GM23338 (cell line): ENCODE data around the gene OR6C1. TPM values are rescaled to one million over a fixed set of nuclear protein-coding genes. Genes with fewer than 3 reads are reported as not detected.

Experiments used
- ATAC-seq: fragments of 200-7000 bp; cut with Tn5 transposase; 3 replicates; pipeline ENCODE4 v1.9.1; 2020
- DNase-seq: peaks from one replicate; pipeline ENCODE4 v3.0.0-alpha.2; 2015; ENCODE audit warnings: low spot score
- H2AFZ ChIP-seq: fragments of 200-600 bp; sonication (generic); 2 replicates; pipeline ENCODE4 v1.8.0; 2016; ENCODE audit warnings: antibody characterized with exemption, mild to moderate bottlenecking, moderate library complexity
- H3F3A ChIP-seq: fragments of 200-600 bp; sonication (generic); replicated peaks from 2 replicates; pipeline ENCODE4 v1.8.0; 2017; ENCODE audit warnings: antibody characterized with exemption, mixed run types, low read depth
- H3K27ac ChIP-seq: fragments of 200-600 bp; sonication (generic); 2 replicates; pipeline ENCODE4 v1.6.1; 2016; ENCODE audit warnings: low read depth
- H3K27me3 ChIP-seq: fragments of 200-600 bp; sonication (generic); 2 replicates; pipeline ENCODE4 v1.8.0; 2016; ENCODE audit warnings: mild to moderate bottlenecking, mixed run types, moderate library complexity; ENCODE audit not compliant: insufficient read depth
- H3K36me3 ChIP-seq: fragments of 200-600 bp; sonication (generic); 2 replicates; pipeline ENCODE4 v1.8.0; 2016; ENCODE audit warnings: mild to moderate bottlenecking; ENCODE audit not compliant: insufficient read depth
- H3K4me1 ChIP-seq: fragments of 200-600 bp; sonication (generic); 2 replicates; pipeline ENCODE4 v1.8.0; 2016; ENCODE audit warnings: mild to moderate bottlenecking, moderate library complexity; ENCODE audit not compliant: insufficient read depth
- H3K4me2 ChIP-seq: fragments of 200-600 bp; sonication (generic); 2 replicates; pipeline ENCODE4 v1.7.1; 2017; ENCODE audit warnings: mixed run types
- H3K4me3 ChIP-seq: fragments of 200-600 bp; sonication (generic); 2 replicates; pipeline ENCODE4 v1.6.1; 2016; ENCODE audit warnings: mixed run types
- H3K79me2 ChIP-seq: fragments of 200-600 bp; sonication (generic); replicated peaks from 2 replicates; pipeline ENCODE4 v1.8.0; 2017; ENCODE audit warnings: mild to moderate bottlenecking; ENCODE audit not compliant: insufficient read depth
- H3K9me2 ChIP-seq: fragments of 200-600 bp; sonication (generic); 2 replicates; pipeline ENCODE4 v1.8.0; 2017; ENCODE audit not compliant: insufficient read depth
- H4K20me1 ChIP-seq: fragments of 200-600 bp; sonication (generic); replicated peaks from 2 replicates; pipeline ENCODE4 v1.8.0; 2017; ENCODE audit warnings: mild to moderate bottlenecking; ENCODE audit not compliant: insufficient read depth
- H3K27ac Mint-ChIP-seq: 2 replicates; pipeline ENCODE4 v1.8.0; 2020; ENCODE audit warnings: inconsistent platforms, mild to moderate bottlenecking, moderate library complexity, mixed read lengths
- H3K27me3 Mint-ChIP-seq: 3 replicates; pipeline ENCODE4 v1.8.0; 2022; ENCODE audit warnings: low read depth, mild to moderate bottlenecking, moderate library complexity, mixed read lengths, inconsistent platforms; ENCODE audit not compliant: insufficient read depth, poor library complexity
- H3K36me3 Mint-ChIP-seq: 3 replicates; pipeline ENCODE4 v1.8.0; 2021; ENCODE audit warnings: low read depth, mild to moderate bottlenecking, inconsistent platforms, moderate library complexity, mixed read lengths
- H3K4me1 Mint-ChIP-seq: 3 replicates; pipeline ENCODE4 v1.8.0; 2020; ENCODE audit warnings: mild to moderate bottlenecking, inconsistent platforms, mixed read lengths
- H3K4me3 Mint-ChIP-seq: 3 replicates; pipeline ENCODE4 v1.8.0; 2021; ENCODE audit warnings: moderate library complexity, mild to moderate bottlenecking, inconsistent platforms, mixed read lengths
- H3K9me3 Mint-ChIP-seq: 3 replicates; pipeline ENCODE4 v1.8.0; 2020; ENCODE audit warnings: moderate library complexity, mild to moderate bottlenecking, inconsistent platforms, mixed read lengths
- CREB1 ChIP-seq: fragments of 250-450 bp; sonication (Bioruptor Pico); IDR thresholded peaks from 2 replicates; pipeline ENCODE4 v1.5.0; 2020; ENCODE audit warnings: low read depth, mild to moderate bottlenecking, moderate library complexity
- EZH2phosphoT487 ChIP-seq: fragments of 200-600 bp; sonication (generic); IDR thresholded peaks from one replicate; pipeline ENCODE4 v1.8.1; 2018; ENCODE audit warnings: antibody characterized with exemption; ENCODE audit not compliant: unreplicated experiment
- NANOG ChIP-seq: IDR thresholded peaks from 2 replicates; pipeline ENCODE4 v1.6.1; 2016; ENCODE audit warnings: antibody characterized with exemption, borderline replicate concordance
- POLR2AphosphoS5 ChIP-seq: IDR thresholded peaks from 2 replicates; pipeline ENCODE4 v1.6.1; 2016; ENCODE audit warnings: antibody characterized with exemption, low read depth
- REST ChIP-seq: IDR thresholded peaks from one replicate; pipeline ENCODE4 v1.6.1; 2018; ENCODE audit warnings: antibody characterized with exemption; ENCODE audit not compliant: unreplicated experiment
- STAT1 ChIP-seq: IDR thresholded peaks from one replicate; pipeline ENCODE4 v1.6.1; 2016; ENCODE audit warnings: antibody characterized with exemption; ENCODE audit not compliant: unreplicated experiment
- ZNF331 ChIP-seq: fragments of 250-450 bp; sonication (Bioruptor Pico); IDR thresholded peaks from 2 replicates; pipeline ENCODE4 v1.5.0; 2020; ENCODE audit warnings: low read depth, mild to moderate bottlenecking, moderate library complexity
- ZNF462 ChIP-seq: fragments of 250-450 bp; sonication (Bioruptor Pico); IDR thresholded peaks from 2 replicates; pipeline ENCODE4 v1.5.0; 2020; ENCODE audit warnings: mild to moderate bottlenecking, moderate library complexity
- polyA plus RNA-seq: library from polyadenylated mRNA; unstranded; fragments of >200 nt; fragmentation: Nextera tagmentation; extraction: Ambion mirVana; gene quantifications from 2 replicates; pipeline ENCODE4 v1.2.1, GENCODE V29; 2016
- total RNA-seq: library from RNA; depleted of rRNA; stranded (reverse); fragments of >200 nt; shearing (Covaris generic); gene quantifications from 2 replicates; pipeline ENCODE4 v1.2.3, GENCODE V29; 2014
- TF ChIP-seq, protein P1 (sequence below): IDR thresholded peaks from 2 replicates; pipeline ENCODE4 v1.6.1; 2016; ENCODE audit warnings: antibody characterized with exemption

The OR6C1 gene
- total and polyA plus RNA-seq, 2 experiments from 2014 or later = not detected

DNA sequence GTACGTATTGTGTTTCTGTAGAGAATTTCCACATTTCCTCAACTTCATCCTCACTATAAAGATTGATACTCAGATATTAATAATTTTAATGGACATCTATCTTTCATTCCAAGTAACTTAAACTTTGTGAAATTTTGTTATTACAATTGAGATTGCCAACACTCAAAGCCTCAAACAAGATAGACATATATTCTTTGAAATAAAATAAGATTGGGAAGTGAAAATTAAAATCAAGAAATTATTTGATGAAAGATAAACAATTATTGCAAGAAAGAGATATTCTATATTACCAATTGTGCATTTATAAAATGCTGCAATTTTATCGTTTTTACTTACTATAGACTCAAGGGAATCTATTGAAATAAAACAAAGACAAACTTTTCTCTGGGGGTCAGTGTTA, 17.7 kb upstream of the OR6C1 start, which contains the start of gene OR6C6 (continued):
- no peak for TF ChIP-seq ZNF462

DNA sequence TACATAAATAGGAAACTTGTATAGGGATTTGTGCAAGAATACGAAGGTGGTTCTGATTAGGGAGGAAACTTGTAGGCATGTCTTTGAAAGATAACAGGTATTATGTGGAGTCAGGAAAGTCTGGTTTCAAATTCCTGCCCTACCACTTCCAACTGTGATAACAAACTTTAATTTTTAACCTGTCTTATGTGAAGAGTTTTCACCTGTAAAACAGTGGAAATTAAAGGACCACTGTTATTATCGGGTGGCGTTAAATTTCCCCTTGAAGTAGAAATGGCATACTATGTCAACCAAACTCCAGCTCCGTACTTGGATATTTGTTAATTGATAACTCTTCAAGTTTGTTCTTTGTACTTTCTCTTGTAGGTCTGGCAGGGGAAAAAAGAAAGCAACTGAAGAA, 6.1 kb downstream of the OR6C1 start:
- H3K4me1 ChIP-seq = no peaks in the 10 kb centered on the region
- no peaks in the 10 kb centered on the region for H3K79me2 ChIP-seq
- H3K27me3 ChIP-seq = no peaks in the 10 kb centered on the region
- Mint-ChIP-seq H3K4me1 (no peaks in the 10 kb centered on the region), H3K27ac (no peak overlapping the region), H3K36me3 (no peaks in the 10 kb centered on the region), H3K27me3 (no peaks in the 10 kb centered on the region), H3K9me3 (no peaks in the 10 kb centered on the region), H3K4me3 (no peak overlapping the region)
- H3K9me2 ChIP-seq = 0 out of 2 replicates have a peak, but pooled peaks cover 2% of the 10 kb centered on the region
- H3K4me3 ChIP-seq = no peak overlapping the region
- no peak for ATAC-seq
- H3K4me2 ChIP-seq = no peak overlapping the region
- H2AFZ ChIP-seq = no peak overlapping the region
- H4K20me1 ChIP-seq = no peaks in the 10 kb centered on the region
- H3F3A ChIP-seq = no peaks in the 10 kb centered on the region
- no peak for DNase-seq
- no peaks in the 10 kb centered on the region for H3K36me3 ChIP-seq
- H3K27ac ChIP-seq = no peak overlapping the region
- TF ChIP-seq CREB1 (CRISPR knock-in tag) (no peak), EZH2phosphoT487 (no peak), STAT1 (no peak), REST (no peak), POLR2AphosphoS5 (no peak), ZNF331 (CRISPR knock-in tag) (no peak), NANOG (no peak)
- TF ChIP-seq, protein P1, sequence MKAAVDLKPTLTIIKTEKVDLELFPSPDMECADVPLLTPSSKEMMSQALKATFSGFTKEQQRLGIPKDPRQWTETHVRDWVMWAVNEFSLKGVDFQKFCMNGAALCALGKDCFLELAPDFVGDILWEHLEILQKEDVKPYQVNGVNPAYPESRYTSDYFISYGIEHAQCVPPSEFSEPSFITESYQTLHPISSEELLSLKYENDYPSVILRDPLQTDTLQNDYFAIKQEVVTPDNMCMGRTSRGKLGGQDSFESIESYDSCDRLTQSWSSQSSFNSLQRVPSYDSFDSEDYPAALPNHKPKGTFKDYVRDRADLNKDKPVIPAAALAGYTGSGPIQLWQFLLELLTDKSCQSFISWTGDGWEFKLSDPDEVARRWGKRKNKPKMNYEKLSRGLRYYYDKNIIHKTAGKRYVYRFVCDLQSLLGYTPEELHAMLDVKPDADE = no peak
